HEK293 (cell line): ENCODE results near the gene C14orf132.

Source experiments
- CTCF ChIA-PET: fragments of 350-600 bp; formaldehyde crosslinking; extraction: SDS; loops from one replicate; lab custom pipeline; 2021; ENCODE audit warnings: antibody characterized with exemption; lab: Yijun Ruan, JAX
- POLR2A ChIA-PET: fragments of 300-600 bp; formaldehyde crosslinking; extraction: SDS; loops from one replicate; lab custom pipeline; 2020; ENCODE audit warnings: antibody characterized with exemption, inconsistent platforms; lab: Yijun Ruan, JAX
- H3K27ac ChIP-seq: fragments of 200-500 bp; sonication (Bioruptor generic); 2 replicates; pipeline ENCODE4 v1.5.1; 2014; ENCODE audit warnings: low read depth, low read length, control low read depth, inconsistent platforms; ENCODE audit errors: extremely low read depth
- H3K36me3 ChIP-seq, 2 experiments: fragments of 200-500 bp in 1 of 2; sonication (Bioruptor generic) in 1 of 2; 1 replicate in 1 of 2; 2 replicates in 1 of 2; pipeline ENCODE4 v1.5.1; 2014 to 2017; ENCODE audit warnings: inconsistent platforms in 2 of 2, low read length in 2 of 2; ENCODE audit not compliant: control insufficient read depth in 2 of 2, insufficient read depth in 1 of 2
- H3K4me1 ChIP-seq: fragments of 200-500 bp; sonication (Bioruptor generic); 2 replicates; pipeline ENCODE4 v1.5.1; 2014; ENCODE audit warnings: mild to moderate bottlenecking, low read length, inconsistent platforms; ENCODE audit not compliant: control insufficient read depth, insufficient read depth
- H3K4me3 ChIP-seq: 2 replicates; pipeline ENCODE4 v1.5.1; 2011; ENCODE audit warnings: low read depth, mild to moderate bottlenecking, control low read depth, low read length, moderate library complexity
- H3K9me3 ChIP-seq: fragments of 200-500 bp; sonication (Bioruptor generic); 2 replicates; pipeline ENCODE4 v1.5.1; 2014; ENCODE audit warnings: low read depth, low read length, inconsistent platforms; ENCODE audit not compliant: control insufficient read depth, insufficient read depth
- FEZF1 ChIP-seq: fragments of 450-650 bp; formaldehyde crosslinking; IDR thresholded peaks from 2 replicates; pipeline ENCODE4 v1.5.1; 2016; ENCODE audit warnings: missing biosample characterization, missing genetic modification characterization
- IKZF3 ChIP-seq: fragments of 450-650 bp; IDR thresholded peaks from 2 replicates; pipeline ENCODE4 v1.5.0; 2018; ENCODE audit warnings: missing biosample characterization, mild to moderate bottlenecking, missing genetic modification characterization, moderate library complexity
- PBX3 ChIP-seq: sonication (generic); formaldehyde crosslinking; IDR thresholded peaks from 2 replicates; pipeline ENCODE4 v1.8.1; 2022; ENCODE audit warnings: mild to moderate bottlenecking, moderate library complexity, missing genetic modification reagents
- SP2 ChIP-seq: fragments of 450-650 bp; formaldehyde crosslinking; IDR thresholded peaks from 2 replicates; pipeline ENCODE4 v1.5.1; 2016; ENCODE audit warnings: missing biosample characterization, missing genetic modification characterization
- ZEB2 ChIP-seq: fragments of 450-650 bp; formaldehyde crosslinking; IDR thresholded peaks from 2 replicates; pipeline ENCODE4 v1.5.1; 2016; ENCODE audit warnings: missing biosample characterization, missing genetic modification characterization
- ZFHX2 ChIP-seq: fragments of 450-650 bp; formaldehyde crosslinking; conservative IDR thresholded peaks from 2 replicates; pipeline ENCODE4 v1.5.1; 2016; ENCODE audit warnings: missing biosample characterization, missing genetic modification characterization
- ZNF146 ChIP-seq: fragments of 450-650 bp; formaldehyde crosslinking; IDR thresholded peaks from 2 replicates; pipeline ENCODE4 v1.5.1; 2016; ENCODE audit warnings: missing biosample characterization, missing genetic modification characterization
- ZNF221 ChIP-seq: fragments of 450-650 bp; formaldehyde crosslinking; IDR thresholded peaks from 2 replicates; pipeline ENCODE4 v1.5.1; 2017; ENCODE audit warnings: missing biosample characterization, missing genetic modification characterization, borderline replicate concordance
- ZNF24 ChIP-seq: fragments of 450-650 bp; formaldehyde crosslinking; IDR thresholded peaks from 2 replicates; pipeline ENCODE4 v1.5.1; 2016; ENCODE audit warnings: missing biosample characterization, missing genetic modification characterization
- ZNF341 ChIP-seq: fragments of 450-650 bp; formaldehyde crosslinking; IDR thresholded peaks from 2 replicates; pipeline ENCODE4; 2016; ENCODE audit warnings: low read depth, missing biosample characterization, missing genetic modification characterization
- ZNF362 ChIP-seq: fragments of 450-650 bp; formaldehyde crosslinking; IDR thresholded peaks from 2 replicates; pipeline ENCODE4 v1.5.1; 2016; ENCODE audit warnings: missing biosample characterization, missing genetic modification characterization
- ZNF37A ChIP-seq: fragments of 450-650 bp; IDR thresholded peaks from 2 replicates; pipeline ENCODE4 v1.5.1; 2018; ENCODE audit warnings: missing biosample characterization, missing genetic modification characterization
- ZNF394 ChIP-seq: fragments of 450-650 bp; formaldehyde crosslinking; IDR thresholded peaks from 2 replicates; pipeline ENCODE4 v1.5.1; 2016; ENCODE audit warnings: missing biosample characterization, missing genetic modification characterization, mild to moderate bottlenecking, moderate library complexity, borderline replicate concordance
- ZNF513 ChIP-seq: fragments of 450-650 bp; IDR thresholded peaks from 2 replicates; pipeline ENCODE4 v1.5.1; 2018; ENCODE audit warnings: missing biosample characterization, missing genetic modification characterization
- ZNF555 ChIP-seq: fragments of 450-650 bp; formaldehyde crosslinking; conservative IDR thresholded peaks from 2 replicates; pipeline ENCODE4 v1.5.1; 2017; ENCODE audit warnings: missing biosample characterization, mild to moderate bottlenecking, missing genetic modification characterization, inconsistent platforms
- ZNF596 ChIP-seq: fragments of 450-650 bp; IDR thresholded peaks from 2 replicates; pipeline ENCODE4 v1.5.0; 2018; ENCODE audit warnings: missing biosample characterization, mild to moderate bottlenecking, missing genetic modification characterization, moderate library complexity
- ZNF600 ChIP-seq: fragments of 450-650 bp; formaldehyde crosslinking; IDR thresholded peaks from 2 replicates; pipeline ENCODE4 v1.5.1; 2016; ENCODE audit warnings: missing biosample characterization, missing genetic modification characterization
- ZNF645 ChIP-seq: fragments of 450-650 bp; formaldehyde crosslinking; IDR thresholded peaks from 2 replicates; pipeline ENCODE4; 2016; ENCODE audit warnings: missing biosample characterization, missing genetic modification characterization
- ZNF76 ChIP-seq: fragments of 450-650 bp; formaldehyde crosslinking; IDR thresholded peaks from 2 replicates; pipeline ENCODE4; 2016; ENCODE audit warnings: low read depth, missing biosample characterization, missing genetic modification characterization, borderline replicate concordance
- TF ChIP-seq, protein P1 (sequence below): fragments of 450-650 bp; formaldehyde crosslinking; IDR thresholded peaks from 2 replicates; pipeline ENCODE4 v1.5.1; 2016; ENCODE audit warnings: missing biosample characterization, missing genetic modification characterization
- TF ChIP-seq, protein P2 (sequence below): fragments of 450-650 bp; formaldehyde crosslinking; IDR thresholded peaks from 2 replicates; pipeline ENCODE4 v1.5.1; 2016; ENCODE audit warnings: missing biosample characterization, missing genetic modification characterization

Gene C14orf132

GRCh38 chr14:96051642-96052540, 12.7 kb downstream of the C14orf132 start:
- POLR2A ChIA-PET, result no interaction called here
- peaks cover 0 to 8% of the 10 kb centered on the region in 2 experiments; a peak in 2 of 3 replicates for H3K36me3 ChIP-seq
- CTCF ChIA-PET, result interaction anchor here (0.6 to 2.4 kb wide), 6 partner anchors 9 to 54 kb away, joined by 3 to 9 read pairs (median 3); partner anchors contain the start of gene C14orf132
- H3K4me1 ChIP-seq, result no peaks in the 10 kb centered on the region
- TF ChIP-seq, protein P1, sequence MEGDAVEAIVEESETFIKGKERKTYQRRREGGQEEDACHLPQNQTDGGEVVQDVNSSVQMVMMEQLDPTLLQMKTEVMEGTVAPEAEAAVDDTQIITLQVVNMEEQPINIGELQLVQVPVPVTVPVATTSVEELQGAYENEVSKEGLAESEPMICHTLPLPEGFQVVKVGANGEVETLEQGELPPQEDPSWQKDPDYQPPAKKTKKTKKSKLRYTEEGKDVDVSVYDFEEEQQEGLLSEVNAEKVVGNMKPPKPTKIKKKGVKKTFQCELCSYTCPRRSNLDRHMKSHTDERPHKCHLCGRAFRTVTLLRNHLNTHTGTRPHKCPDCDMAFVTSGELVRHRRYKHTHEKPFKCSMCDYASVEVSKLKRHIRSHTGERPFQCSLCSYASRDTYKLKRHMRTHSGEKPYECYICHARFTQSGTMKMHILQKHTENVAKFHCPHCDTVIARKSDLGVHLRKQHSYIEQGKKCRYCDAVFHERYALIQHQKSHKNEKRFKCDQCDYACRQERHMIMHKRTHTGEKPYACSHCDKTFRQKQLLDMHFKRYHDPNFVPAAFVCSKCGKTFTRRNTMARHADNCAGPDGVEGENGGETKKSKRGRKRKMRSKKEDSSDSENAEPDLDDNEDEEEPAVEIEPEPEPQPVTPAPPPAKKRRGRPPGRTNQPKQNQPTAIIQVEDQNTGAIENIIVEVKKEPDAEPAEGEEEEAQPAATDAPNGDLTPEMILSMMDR, result peak; percentile 34; the same call in 1 of the 2 replicates
- TF ChIP-seq ZNF146 (tag by site-specific recombination), result no peak
- no peak overlapping the region for H3K27ac ChIP-seq
- H3K9me3 ChIP-seq, result no peaks in the 10 kb centered on the region
- H3K4me3 ChIP-seq, result no peak overlapping the region

DNA sequence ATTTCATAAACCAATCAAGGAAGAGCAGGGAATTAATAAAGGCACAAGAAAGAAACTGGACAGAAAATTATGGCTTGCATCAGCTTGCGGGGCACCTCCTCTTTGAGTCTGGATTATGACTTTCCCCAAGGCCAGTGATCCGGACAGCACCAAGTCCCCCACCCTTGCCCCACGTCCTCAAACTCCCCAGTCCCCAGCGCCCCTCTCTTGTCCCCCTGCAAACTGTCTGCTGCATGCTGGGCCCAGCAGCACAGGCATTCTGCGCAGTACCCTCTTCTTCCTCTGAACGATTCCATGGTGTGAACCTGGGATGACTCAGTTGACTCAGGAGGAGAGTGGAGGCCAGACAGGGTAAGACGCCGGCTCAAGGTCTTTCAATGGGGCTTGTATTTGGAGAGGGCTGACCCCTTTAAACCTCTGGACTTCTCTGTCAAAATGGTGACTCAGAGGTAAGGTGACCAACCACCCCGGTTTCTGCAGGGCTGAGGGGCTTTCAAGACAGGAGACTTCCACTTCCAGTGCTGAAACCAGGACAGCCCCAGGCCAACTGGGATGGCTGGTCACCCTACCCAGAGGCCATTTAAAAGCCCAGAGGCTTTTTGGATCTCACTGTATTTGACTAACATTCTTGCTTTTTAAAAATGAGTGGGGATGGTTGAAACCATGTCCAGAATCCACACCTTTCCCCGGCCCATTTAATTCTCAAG, 13.5 kb downstream of the C14orf132 start:
- TF ChIP-seq ZNF555 (tag by site-specific recombination) (no peak), ZNF362 (tag by site-specific recombination) (no peak), ZNF37A (tag by site-specific recombination) (no peak), ZEB2 (tag by site-specific recombination) (no peak), SP2 (no peak), ZNF221 (no peak), ZNF341 (tag by site-specific recombination) (no peak), ZNF76 (tag by site-specific recombination) (no peak), FEZF1 (no peak), ZNF600 (tag by site-specific recombination) (no peak), ZNF513 (no peak), IKZF3 (tag by site-specific recombination) (no peak), ZNF645 (tag by site-specific recombination) (no peak), PBX3 (no peak), ZNF596 (tag by site-specific recombination) (no peak), ZNF394 (tag by site-specific recombination) (no peak), ZNF24 (tag by site-specific recombination) (no peak), ZFHX2 (no peak)
- TF ChIP-seq, protein P2, sequence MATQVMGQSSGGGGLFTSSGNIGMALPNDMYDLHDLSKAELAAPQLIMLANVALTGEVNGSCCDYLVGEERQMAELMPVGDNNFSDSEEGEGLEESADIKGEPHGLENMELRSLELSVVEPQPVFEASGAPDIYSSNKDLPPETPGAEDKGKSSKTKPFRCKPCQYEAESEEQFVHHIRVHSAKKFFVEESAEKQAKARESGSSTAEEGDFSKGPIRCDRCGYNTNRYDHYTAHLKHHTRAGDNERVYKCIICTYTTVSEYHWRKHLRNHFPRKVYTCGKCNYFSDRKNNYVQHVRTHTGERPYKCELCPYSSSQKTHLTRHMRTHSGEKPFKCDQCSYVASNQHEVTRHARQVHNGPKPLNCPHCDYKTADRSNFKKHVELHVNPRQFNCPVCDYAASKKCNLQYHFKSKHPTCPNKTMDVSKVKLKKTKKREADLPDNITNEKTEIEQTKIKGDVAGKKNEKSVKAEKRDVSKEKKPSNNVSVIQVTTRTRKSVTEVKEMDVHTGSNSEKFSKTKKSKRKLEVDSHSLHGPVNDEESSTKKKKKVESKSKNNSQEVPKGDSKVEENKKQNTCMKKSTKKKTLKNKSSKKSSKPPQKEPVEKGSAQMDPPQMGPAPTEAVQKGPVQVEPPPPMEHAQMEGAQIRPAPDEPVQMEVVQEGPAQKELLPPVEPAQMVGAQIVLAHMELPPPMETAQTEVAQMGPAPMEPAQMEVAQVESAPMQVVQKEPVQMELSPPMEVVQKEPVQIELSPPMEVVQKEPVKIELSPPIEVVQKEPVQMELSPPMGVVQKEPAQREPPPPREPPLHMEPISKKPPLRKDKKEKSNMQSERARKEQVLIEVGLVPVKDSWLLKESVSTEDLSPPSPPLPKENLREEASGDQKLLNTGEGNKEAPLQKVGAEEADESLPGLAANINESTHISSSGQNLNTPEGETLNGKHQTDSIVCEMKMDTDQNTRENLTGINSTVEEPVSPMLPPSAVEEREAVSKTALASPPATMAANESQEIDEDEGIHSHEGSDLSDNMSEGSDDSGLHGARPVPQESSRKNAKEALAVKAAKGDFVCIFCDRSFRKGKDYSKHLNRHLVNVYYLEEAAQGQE (tag by site-specific recombination), result no peak
- no peaks in the 10 kb centered on the region for H3K9me3 ChIP-seq
- no peak overlapping the region for H3K4me3 ChIP-seq
- CTCF ChIA-PET, result interaction anchor here (0.6 to 2.4 kb wide), 5 partner anchors 9 to 55 kb away, joined by 3 to 9 read pairs (median 3); partner anchors contain the start of gene C14orf132
- H3K27ac ChIP-seq, result no peak overlapping the region
- H3K36me3 ChIP-seq, result peaks cover 0 to 8% of the 10 kb centered on the region in 2 experiments; a peak in 2 of 3 replicates
- H3K4me1 ChIP-seq, result no peaks in the 10 kb centered on the region
- POLR2A ChIA-PET, result no interaction called here
